EL (cell line): ENCODE measurements around the gene SH3BP2.

Experiments
- DNase-seq: peaks from one replicate; pipeline ENCODE4 v3.0.0-alpha.2; 2016

SH3BP2 gene

GRCh38 chr4:2822461-2823300, 29.8 kb downstream of the SH3BP2 start:
- no peak for DNase-seq

- no peak for DNase-seq
These were observed 30.4 kb downstream of the SH3BP2 start for GRCh38 chr4:2823301-2823670.

GRCh38 chr4:2823671-2824328, 30.9 kb downstream of the SH3BP2 start:
- no peak for DNase-seq

- no peak for DNase-seq
These were observed 31.5 kb downstream of the SH3BP2 start for GRCh38 chr4:2824329-2824835.

- no peak for DNase-seq
These were observed 32.0 kb downstream of the SH3BP2 start for GRCh38 chr4:2824836-2825381.

GRCh38 chr4:2825740-2826139, 32.9 kb downstream of the SH3BP2 start:
- DNase-seq = no peak

GRCh38 chr4:2827071-2827873, 34.4 kb downstream of the SH3BP2 start:
- no peak for DNase-seq

- DNase-seq = no peak
These were observed 35.2 kb downstream of the SH3BP2 start for GRCh38 chr4:2827874-2828751.

GRCh38 chr4:2828758-2829181, 35.9 kb downstream of the SH3BP2 start:
- DNase-seq = no peak

- no peak for DNase-seq
These were observed 36.5 kb downstream of the SH3BP2 start for GRCh38 chr4:2829321-2829932.

GRCh38 chr4:2829933-2830451, 37.1 kb downstream of the SH3BP2 start:
- no peak for DNase-seq

- no peak for DNase-seq
These were observed 38.0 kb downstream of the SH3BP2 start for GRCh38 chr4:2830632-2831610.

GRCh38 chr4:2831611-2832308, 38.9 kb downstream of the SH3BP2 start:
- DNase-seq = no peak

GRCh38 chr4:2832309-2832980, 39.6 kb downstream of the SH3BP2 start:
- no peak for DNase-seq

GRCh38 chr4:2832981-2833670, 40.2 kb downstream of the SH3BP2 start:
- DNase-seq = no peak

- no peak for DNase-seq
These were observed 40.8 kb downstream of the SH3BP2 start for GRCh38 chr4:2833671-2834000.

- no peak for DNase-seq
These were observed 41.4 kb downstream of the SH3BP2 start for GRCh38 chr4:2834001-2834921.
